Gastrocnemius medialis (tissue), 4 donors: ENCODE data around the gene NKAPL. TPM values are rescaled to one million over a fixed set of nuclear protein-coding genes. Genes with fewer than 3 reads are reported as not detected.

Experiments
- total RNA-seq, 4 donors: library from RNA; depleted of rRNA; stranded (reverse); fragments of >200 nt; gene quantifications; one replicate each; pipeline versions ENCODE4 v1.1.0 to v1.2.3, GENCODE V29; 2016

Gene NKAPL
- total RNA-seq, 4 donors from 2014 or later: 1.5 to 10.1 (median 5.6) TPM

Other genes starting within 250 kb of the NKAPL start
- gene ZNF165, start 178.7 kb upstream of the NKAPL start, total RNA-seq: under 1 TPM in 2 of 4 donors, not detected in 2; 0.55 to 0.61 TPM
- gene ZSCAN16, start 134.7 kb upstream of the NKAPL start, total RNA-seq: 1 to 10 TPM; 1.8 to 4.2 (median 3.4) TPM
- gene ZKSCAN8, start 117.4 kb upstream of the NKAPL start, total RNA-seq: 10 to 100 TPM in 1 of 4 donors, 1 to 10 TPM in 3; 6.6 to 10.4 (median 8.9) TPM
- 1 to 10 TPM; 3.7 to 6.5 (median 4.3) TPM for gene ZSCAN9, start 34.0 kb upstream of the NKAPL start, total RNA-seq
- gene ZKSCAN4, start 7.0 kb upstream of the NKAPL start, total RNA-seq: 1 to 10 TPM in 3 of 4 donors, under 1 TPM in 1; 0.82 to 3.3 (median 1.1) TPM
- 10 to 100 TPM in 2 of 4 donors, 1 to 10 TPM in 2; 7.3 to 13.4 (median 9.8) TPM for gene ZSCAN26, start 7.8 kb downstream of the NKAPL start, total RNA-seq
- 1 to 10 TPM in 3 of 4 donors, under 1 TPM in 1; 0.80 to 2.8 (median 1.5) TPM for gene PGBD1, start 22.3 kb downstream of the NKAPL start, total RNA-seq
- gene ZSCAN31, start 76.9 kb downstream of the NKAPL start, total RNA-seq: 10 to 100 TPM in 2 of 4 donors, 1 to 10 TPM in 2; 2.4 to 14.1 (median 7.5) TPM
- 1 to 10 TPM; 1.5 to 4.5 (median 2.4) TPM for gene ZKSCAN3, start 90.7 kb downstream of the NKAPL start, total RNA-seq
- 1 to 10 TPM in 1 of 4 donors, under 1 TPM in 3; 0.42 to 1.9 (median 0.63) TPM for gene ZSCAN12, start 140.4 kb downstream of the NKAPL start, total RNA-seq
- gene ZSCAN23, start 184.2 kb downstream of the NKAPL start, total RNA-seq: under 1 TPM in 2 of 4 donors, not detected in 2; 0.25 to 0.62 TPM